GM19468 (cell line): ENCODE results near the gene DHRS13.
"Not testable (repeated sequence)": the region's sequence is repeated elsewhere in the genome, so short reads cannot be mapped to it uniquely, and the experiment has no call there.

Experiments used
- ATAC-seq: cut with Tn5 transposase; IDR thresholded peaks from one replicate; pipeline ENCODE4 v1.9.1; 2021; ENCODE audit warnings: mild to moderate bottlenecking, moderate library complexity, moderate number of reproducible peaks; ENCODE audit not compliant: unreplicated experiment; ENCODE audit errors: extremely low read depth

Gene DHRS13

GRCh38 chr17:28937044-28937729 is 34.3 kb upstream of the DHRS13 start:
- no peak for ATAC-seq

- no peak for ATAC-seq
These were observed 33.0 kb upstream of the DHRS13 start for GRCh38 chr17:28935744-28936460.

- ATAC-seq, result not testable (repeated sequence)
These were observed 31.6 kb upstream of the DHRS13 start for GRCh38 chr17:28934508-28934907.

- ATAC-seq, result no peak
These were observed 26.9 kb upstream of the DHRS13 start for GRCh38 chr17:28929787-28930186.

- no peak for ATAC-seq
These were observed 25.2 kb upstream of the DHRS13 start for GRCh38 chr17:28928061-28928460.

GRCh38 chr17:28926786-28927185 is 23.9 kb upstream of the DHRS13 start:
- no peak for ATAC-seq

- ATAC-seq, result no peak
These were observed 23.5 kb upstream of the DHRS13 start for GRCh38 chr17:28926366-28926765.

- ATAC-seq, result no peak
These were observed 23.1 kb upstream of the DHRS13 start for GRCh38 chr17:28925912-28926365.

- ATAC-seq, result no peak
These were observed 17.3 kb upstream of the DHRS13 start for GRCh38 chr17:28920201-28920600.

GRCh38 chr17:28918295-28918694 is 15.4 kb upstream of the DHRS13 start:
- ATAC-seq, result no peak

- no peak for ATAC-seq
These were observed 14.6 kb upstream of the DHRS13 start for GRCh38 chr17:28917465-28917864.

GRCh38 chr17:28917029-28917428 is 14.2 kb upstream of the DHRS13 start:
- no peak for ATAC-seq

GRCh38 chr17:28916302-28916934 is 13.5 kb upstream of the DHRS13 start:
- no peak for ATAC-seq

GRCh38 chr17:28912938-28913333 is 10.1 kb upstream of the DHRS13 start:
- no peak for ATAC-seq

GRCh38 chr17:28912281-28912937 is 9.5 kb upstream of the DHRS13 start:
- ATAC-seq, result no peak

- no peak for ATAC-seq
These were observed 8.6 kb upstream of the DHRS13 start for GRCh38 chr17:28911411-28912045.

- no peak for ATAC-seq
These were observed 7.7 kb upstream of the DHRS13 start for GRCh38 chr17:28910534-28910933.

- no peak for ATAC-seq
These were observed 5.8 kb upstream of the DHRS13 start for GRCh38 chr17:28908640-28909167.

- ATAC-seq, result no peak
These were observed 5.0 kb upstream of the DHRS13 start for GRCh38 chr17:28907709-28908475.
